ENCODE data around the gene ELAVL1.

Gene ELAVL1

DNA sequence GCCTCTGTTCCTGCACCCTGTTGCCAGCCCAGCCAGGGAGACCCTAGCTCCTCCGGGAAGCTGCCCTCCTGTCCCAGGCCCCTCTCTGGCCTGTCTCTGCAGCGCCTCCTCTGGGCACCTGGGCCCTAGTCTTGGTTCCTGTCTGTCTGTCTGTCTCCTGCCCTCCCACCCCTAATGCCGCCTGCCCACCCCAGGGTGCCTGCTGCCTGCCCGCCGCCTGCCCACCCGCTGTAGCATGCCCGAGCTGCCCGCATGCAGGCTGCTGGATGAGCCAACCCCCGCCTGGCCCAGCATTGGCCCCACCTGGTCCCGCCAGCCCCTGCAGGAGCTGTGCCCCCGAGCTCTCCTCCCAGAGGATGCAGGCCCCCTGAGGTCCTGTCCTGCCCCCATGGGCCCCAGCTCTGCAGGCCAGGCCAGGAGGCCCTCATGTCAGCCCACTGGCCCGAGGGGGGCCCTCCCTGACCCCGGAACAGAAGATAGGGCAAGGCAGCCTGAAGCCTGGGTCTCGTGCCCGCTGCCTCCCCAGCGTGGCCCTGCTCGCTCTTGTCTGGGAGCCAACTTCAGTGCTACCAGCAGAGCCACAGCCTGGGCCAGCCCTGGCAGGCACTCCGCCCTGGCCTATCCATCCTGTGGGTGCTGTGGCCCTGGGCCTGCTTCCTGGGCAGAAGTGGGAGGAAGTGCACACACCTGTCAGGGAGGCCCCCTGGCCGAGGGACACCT is 96.5 kb downstream of the ELAVL1 start:
- DNase-seq, result no peak

All from DMS 273 treated with DMSO at 0.1 percent for 48 hours (cell line).